KMS-11 (cell line): ENCODE results near the gene BNIPL.

Experiments
- H2AFZ ChIP-seq: fragments of 200-600 bp; sonication (generic); 2 replicates; pipeline ENCODE4 v1.6.1; 2016; ENCODE audit warnings: antibody characterized with exemption, mixed run types, low read depth
- H3K27ac ChIP-seq: fragments of 200-600 bp; sonication (generic); 2 replicates; pipeline ENCODE4 v1.6.1; 2016; ENCODE audit warnings: mild to moderate bottlenecking, mixed run types
- H3K27me3 ChIP-seq: fragments of 200-600 bp; sonication (generic); 2 replicates; pipeline ENCODE4 v1.6.1; 2017; ENCODE audit warnings: mild to moderate bottlenecking, low read depth, mixed run types, moderate library complexity; ENCODE audit not compliant: insufficient read depth
- H3K36me3 ChIP-seq: fragments of 200-600 bp; sonication (generic); 2 replicates; pipeline ENCODE4 v1.6.1; 2017; ENCODE audit warnings: mild to moderate bottlenecking, mixed run types; ENCODE audit not compliant: insufficient read depth
- H3K4me1 ChIP-seq: fragments of 200-600 bp; sonication (generic); 2 replicates; pipeline ENCODE4 v1.6.1; 2016; ENCODE audit warnings: mild to moderate bottlenecking, low read depth, mixed run types; ENCODE audit not compliant: poor library complexity, severe bottlenecking
- H3K4me2 ChIP-seq: fragments of 200-600 bp; sonication (generic); 2 replicates; pipeline ENCODE4 v1.7.0; 2016; ENCODE audit warnings: mild to moderate bottlenecking, mixed run types
- H3K4me3 ChIP-seq: fragments of 200-600 bp; sonication (generic); IDR thresholded peaks from 2 replicates; pipeline ENCODE4 v1.6.1; 2017; ENCODE audit warnings: low read depth, low read length, mixed read lengths; ENCODE audit not compliant: insufficient read depth
- H3K79me2 ChIP-seq: fragments of 200-600 bp; sonication (generic); 2 replicates; pipeline ENCODE4 v1.6.1; 2016; ENCODE audit warnings: low read depth, mixed run types; ENCODE audit not compliant: insufficient read depth
- H3K9ac ChIP-seq: fragments of 200-600 bp; sonication (generic); 2 replicates; pipeline ENCODE4 v1.6.1; 2016; ENCODE audit warnings: mild to moderate bottlenecking, mixed run types
- H4K20me1 ChIP-seq: fragments of 200-600 bp; sonication (generic); 2 replicates; pipeline ENCODE4 v1.6.1; 2016; ENCODE audit warnings: mild to moderate bottlenecking, mixed run types; ENCODE audit not compliant: insufficient read depth
- TF ChIP-seq, protein P1 (sequence below): fragments of 200-600 bp; sonication (generic); conservative IDR thresholded peaks from 2 replicates; pipeline ENCODE4 v1.6.1; 2017; ENCODE audit warnings: low read depth, mild to moderate bottlenecking, antibody characterized with exemption, low read length, moderate library complexity, mixed read lengths

BNIPL gene

DNA sequence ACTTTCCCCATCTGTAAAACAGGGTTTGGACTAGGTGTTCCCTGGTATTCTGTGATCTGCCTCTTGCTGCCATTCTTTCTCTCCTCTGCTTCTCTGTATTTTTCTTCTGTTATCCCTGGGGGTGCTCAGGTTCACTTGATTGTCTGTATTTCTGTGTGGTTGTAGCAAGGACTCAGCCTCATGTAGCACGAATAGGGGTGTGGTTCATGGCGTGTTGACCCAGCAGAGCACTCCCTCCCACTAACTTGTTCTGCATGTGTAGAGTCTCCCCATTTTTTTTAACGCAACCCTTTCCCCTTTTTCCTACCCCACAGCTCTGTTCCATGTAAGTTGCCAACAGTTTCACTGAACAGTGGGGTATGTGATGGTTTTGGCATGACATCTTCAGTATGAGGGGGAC, 1.2 kb upstream of the BNIPL start:
- H3K9ac ChIP-seq: no peak overlapping the region
- H3K4me1 ChIP-seq: no peaks in the 10 kb centered on the region
- no peak overlapping the region for H3K4me3 ChIP-seq
- H2AFZ ChIP-seq: no peak overlapping the region
- no peaks in the 10 kb centered on the region for H4K20me1 ChIP-seq
- no peak overlapping the region for H3K4me2 ChIP-seq
- H3K79me2 ChIP-seq: no peaks in the 10 kb centered on the region
- TF ChIP-seq, protein P1, sequence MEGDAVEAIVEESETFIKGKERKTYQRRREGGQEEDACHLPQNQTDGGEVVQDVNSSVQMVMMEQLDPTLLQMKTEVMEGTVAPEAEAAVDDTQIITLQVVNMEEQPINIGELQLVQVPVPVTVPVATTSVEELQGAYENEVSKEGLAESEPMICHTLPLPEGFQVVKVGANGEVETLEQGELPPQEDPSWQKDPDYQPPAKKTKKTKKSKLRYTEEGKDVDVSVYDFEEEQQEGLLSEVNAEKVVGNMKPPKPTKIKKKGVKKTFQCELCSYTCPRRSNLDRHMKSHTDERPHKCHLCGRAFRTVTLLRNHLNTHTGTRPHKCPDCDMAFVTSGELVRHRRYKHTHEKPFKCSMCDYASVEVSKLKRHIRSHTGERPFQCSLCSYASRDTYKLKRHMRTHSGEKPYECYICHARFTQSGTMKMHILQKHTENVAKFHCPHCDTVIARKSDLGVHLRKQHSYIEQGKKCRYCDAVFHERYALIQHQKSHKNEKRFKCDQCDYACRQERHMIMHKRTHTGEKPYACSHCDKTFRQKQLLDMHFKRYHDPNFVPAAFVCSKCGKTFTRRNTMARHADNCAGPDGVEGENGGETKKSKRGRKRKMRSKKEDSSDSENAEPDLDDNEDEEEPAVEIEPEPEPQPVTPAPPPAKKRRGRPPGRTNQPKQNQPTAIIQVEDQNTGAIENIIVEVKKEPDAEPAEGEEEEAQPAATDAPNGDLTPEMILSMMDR: no peak
- no peaks in the 10 kb centered on the region for H3K36me3 ChIP-seq
- no peak overlapping the region for H3K27ac ChIP-seq
- H3K27me3 ChIP-seq: no peaks in the 10 kb centered on the region

GRCh38 chr1:151037032-151037431, 646 bp downstream of the BNIPL start:
- H3K4me3 ChIP-seq: no peak overlapping the region
- H3K4me1 ChIP-seq: no peaks in the 10 kb centered on the region
- TF ChIP-seq, protein P1: no peak
- no peak overlapping the region for H3K27ac ChIP-seq
- no peak overlapping the region for H3K4me2 ChIP-seq
- H3K27me3 ChIP-seq: no peaks in the 10 kb centered on the region
- no peak overlapping the region for H2AFZ ChIP-seq
- H3K36me3 ChIP-seq: no peaks in the 10 kb centered on the region
- no peaks in the 10 kb centered on the region for H4K20me1 ChIP-seq
- H3K79me2 ChIP-seq: no peaks in the 10 kb centered on the region
- no peak overlapping the region for H3K9ac ChIP-seq

- no peaks in the 10 kb centered on the region for H3K79me2 ChIP-seq
- H3K36me3 ChIP-seq: no peaks in the 10 kb centered on the region
- H3K4me3 ChIP-seq: no peak overlapping the region
- H3K27me3 ChIP-seq: no peaks in the 10 kb centered on the region
- H2AFZ ChIP-seq: no peak overlapping the region
- no peaks in the 10 kb centered on the region; the same call in 1 of the 2 replicates for H4K20me1 ChIP-seq
- no peak overlapping the region for H3K9ac ChIP-seq
- TF ChIP-seq, protein P1: no peak
- no peaks in the 10 kb centered on the region for H3K4me1 ChIP-seq
- H3K4me2 ChIP-seq: no peak overlapping the region
- H3K27ac ChIP-seq: no peak overlapping the region
These were observed 3.1 kb downstream of the BNIPL start for GRCh38 chr1:151039521-151039920.

- no peaks in the 10 kb centered on the region for H3K27me3 ChIP-seq
These were observed 6.8 kb downstream of the BNIPL start for GRCh38 chr1:151043163-151043562.

More at GRCh38 chr1:151043163-151043562, 6.8 kb downstream of the BNIPL start:
- H2AFZ ChIP-seq: no peak overlapping the region
- no peak overlapping the region for H3K4me3 ChIP-seq
- no peaks in the 10 kb centered on the region; the same call in 1 of the 2 replicates for H4K20me1 ChIP-seq
- H3K4me2 ChIP-seq: no peak overlapping the region
- no peaks in the 10 kb centered on the region for H3K79me2 ChIP-seq
- no peaks in the 10 kb centered on the region for H3K36me3 ChIP-seq
- peaks cover 6% of the 10 kb centered on the region for H3K4me1 ChIP-seq
- no peak overlapping the region for H3K9ac ChIP-seq
- H3K27ac ChIP-seq: no peak overlapping the region
- TF ChIP-seq, protein P1: no peak
